Choroid plexus epithelial cell (primary cell): ENCODE measurements around the gene RAB22A.
"Not testable (repeated sequence)": the region's sequence is repeated elsewhere in the genome, so short reads cannot be mapped to it uniquely, and the experiment has no call there.

Source experiments
- DNase-seq: peaks from one replicate; pipeline ENCODE4 v3.0.0-alpha.2; 2010; ENCODE audit warnings: low read depth
- H3K4me3 ChIP-seq: 2 replicates; pipeline ENCODE4 v1.5.1; 2011; ENCODE audit warnings: low read depth, mild to moderate bottlenecking, control low read depth, low read length, moderate library complexity
- TF ChIP-seq, protein P1 (sequence below): conservative IDR thresholded peaks from 2 replicates; pipeline ENCODE4 v1.5.1; 2011; ENCODE audit warnings: low read depth, mild to moderate bottlenecking, control low read depth, inconsistent platforms, low read length, moderate library complexity

The RAB22A gene

DNA sequence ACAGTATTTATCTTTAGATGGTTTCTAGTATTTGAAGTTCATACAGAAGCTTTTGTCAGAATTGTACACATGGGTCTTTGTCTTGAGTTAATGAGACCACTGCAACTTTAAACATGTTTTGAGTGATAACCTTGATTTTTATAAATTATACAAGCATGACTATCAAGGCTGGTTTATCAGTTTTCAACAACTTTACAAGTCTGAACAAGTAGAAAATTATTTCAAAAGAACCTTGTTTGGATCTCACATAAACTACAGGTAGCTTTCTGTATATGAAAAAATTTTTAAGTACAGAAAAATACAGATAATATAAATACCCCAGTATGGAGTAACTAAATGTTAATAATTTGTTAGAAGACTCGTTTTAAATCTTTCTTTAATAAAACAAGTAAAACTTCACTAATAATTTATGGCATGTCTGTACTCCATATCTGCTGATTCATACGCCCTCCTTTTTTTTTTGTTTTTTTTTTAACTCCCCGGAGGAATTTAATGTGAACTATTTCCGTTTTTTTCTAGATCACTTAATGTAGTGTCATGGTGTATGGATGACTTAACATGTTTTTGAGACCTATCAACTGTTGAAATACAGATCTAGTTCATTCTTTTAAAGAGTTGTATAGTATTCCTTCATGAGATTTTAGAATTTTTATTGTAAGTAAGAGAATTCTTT, 97.8 kb downstream of the RAB22A start:
- TF ChIP-seq, protein P1, sequence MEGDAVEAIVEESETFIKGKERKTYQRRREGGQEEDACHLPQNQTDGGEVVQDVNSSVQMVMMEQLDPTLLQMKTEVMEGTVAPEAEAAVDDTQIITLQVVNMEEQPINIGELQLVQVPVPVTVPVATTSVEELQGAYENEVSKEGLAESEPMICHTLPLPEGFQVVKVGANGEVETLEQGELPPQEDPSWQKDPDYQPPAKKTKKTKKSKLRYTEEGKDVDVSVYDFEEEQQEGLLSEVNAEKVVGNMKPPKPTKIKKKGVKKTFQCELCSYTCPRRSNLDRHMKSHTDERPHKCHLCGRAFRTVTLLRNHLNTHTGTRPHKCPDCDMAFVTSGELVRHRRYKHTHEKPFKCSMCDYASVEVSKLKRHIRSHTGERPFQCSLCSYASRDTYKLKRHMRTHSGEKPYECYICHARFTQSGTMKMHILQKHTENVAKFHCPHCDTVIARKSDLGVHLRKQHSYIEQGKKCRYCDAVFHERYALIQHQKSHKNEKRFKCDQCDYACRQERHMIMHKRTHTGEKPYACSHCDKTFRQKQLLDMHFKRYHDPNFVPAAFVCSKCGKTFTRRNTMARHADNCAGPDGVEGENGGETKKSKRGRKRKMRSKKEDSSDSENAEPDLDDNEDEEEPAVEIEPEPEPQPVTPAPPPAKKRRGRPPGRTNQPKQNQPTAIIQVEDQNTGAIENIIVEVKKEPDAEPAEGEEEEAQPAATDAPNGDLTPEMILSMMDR: no peak
- H3K4me3 ChIP-seq: no peak overlapping the region
- DNase-seq: peak; percentile 57

- peak; percentile 56 for DNase-seq
- H3K4me3 ChIP-seq: no peak overlapping the region
- TF ChIP-seq, protein P1: no peak
Measured at GRCh38 chr20:58407966-58408557, 98.5 kb downstream of the RAB22A start.

DNA sequence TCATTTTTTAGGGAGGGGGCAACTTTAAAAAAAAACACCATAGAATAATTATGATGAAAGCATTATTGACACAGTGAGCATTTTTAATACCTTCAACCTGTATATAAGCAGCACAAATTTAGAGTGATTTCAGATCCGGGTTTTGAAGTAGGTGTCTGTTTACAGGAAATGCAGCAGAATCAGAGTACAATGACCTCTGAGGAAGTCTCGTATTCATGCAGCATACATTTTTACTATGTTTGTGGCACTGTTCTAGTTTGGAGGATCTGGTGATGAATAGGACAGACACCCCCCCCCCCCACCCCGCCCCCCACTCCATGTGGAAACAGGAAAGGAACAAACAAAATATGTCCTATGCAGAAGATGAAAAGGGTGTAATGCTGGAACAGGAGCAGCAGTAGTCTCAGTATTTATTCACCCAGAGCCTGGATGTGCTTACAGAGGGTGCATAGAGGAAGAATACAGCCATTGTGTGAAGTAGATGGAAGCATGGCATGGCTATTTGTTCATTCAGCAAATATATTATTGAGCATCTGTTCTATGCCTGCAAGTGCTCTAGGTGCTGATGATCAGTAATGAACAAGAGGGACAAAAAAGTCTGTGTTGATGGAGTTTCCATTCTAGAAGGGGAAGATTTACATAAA, 99.2 kb downstream of the RAB22A start:
- peak; percentile 38 for DNase-seq
- TF ChIP-seq, protein P1: no peak
- H3K4me3 ChIP-seq: no peak overlapping the region

GRCh38 chr20:58414216-58414615, 104.7 kb downstream of the RAB22A start:
- not testable (repeated sequence) for DNase-seq, H3K4me3 ChIP-seq

GRCh38 chr20:58414786-58415185, 105.3 kb downstream of the RAB22A start:
- not testable (repeated sequence) for H3K4me3 ChIP-seq, DNase-seq

- TF ChIP-seq, protein P1: no peak
- H3K4me3 ChIP-seq: no peak overlapping the region
- no peak for DNase-seq
Measured at GRCh38 chr20:58416057-58416456, 106.5 kb downstream of the RAB22A start.

- H3K4me3 ChIP-seq: no peak overlapping the region
- no peak for DNase-seq
- TF ChIP-seq, protein P1: no peak
Measured at GRCh38 chr20:58416835-58417234, 107.3 kb downstream of the RAB22A start.
